OCI-LY7 (cell line): ENCODE measurements around the gene SEC24B.

Experiments
- CTCF ChIP-seq: fragments of 200-600 bp; sonication (generic); conservative IDR thresholded peaks from 2 replicates; pipeline ENCODE4 v1.5.1; 2014; ENCODE audit warnings: mild to moderate bottlenecking, antibody characterized with exemption, low read length, moderate library complexity, mixed read lengths
- EZH2phosphoT487 ChIP-seq: fragments of 200-600 bp; sonication (generic); IDR thresholded peaks from 2 replicates; pipeline ENCODE4 v1.6.1; 2018; ENCODE audit warnings: low read depth, borderline replicate concordance, mild to moderate bottlenecking, mixed run types, antibody characterized with exemption, low read length, moderate library complexity, mixed read lengths

- TF ChIP-seq CTCF (no peak), EZH2phosphoT487 (no peak)
These were observed 65.9 kb downstream of the SEC24B start for GRCh38 chr4:109499513-109499912.
